ENCODE results near the gene RBM7.

The RBM7 gene

DNA sequence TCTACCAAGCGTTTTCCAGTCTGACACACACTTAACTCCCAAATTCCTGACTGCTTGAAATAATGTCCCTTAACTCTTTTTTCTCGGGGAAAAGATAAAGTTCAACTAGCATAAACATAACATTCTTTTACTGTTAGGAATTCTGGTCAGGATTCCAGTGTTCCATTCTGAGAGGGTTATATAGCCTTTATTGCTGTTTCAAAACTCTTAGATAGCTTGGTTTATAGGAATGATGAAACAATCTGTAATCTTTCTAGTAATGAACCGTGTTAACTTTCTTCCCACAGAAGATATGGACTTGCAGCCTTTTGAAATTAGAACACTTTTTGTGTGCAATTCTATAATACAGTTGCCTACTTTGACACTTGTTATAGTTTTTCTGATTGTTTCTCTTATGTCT is 47.4 kb downstream of the RBM7 start:
- DNase-seq (ENCODE audit: low read depth in 2 of 2) = no peak

- DNase-seq (ENCODE audit: low read depth in 2 of 2) = no peak
Observed at GRCh38 chr11:114448749-114449482, 48.5 kb downstream of the RBM7 start.

GRCh38 chr11:114449845-114450244 is 49.4 kb downstream of the RBM7 start:
- no peak for DNase-seq (ENCODE audit: low read depth in 2 of 2)

- DNase-seq (ENCODE audit: low read depth in 2 of 2) = no peak
Observed at GRCh38 chr11:114452399-114452798, 51.9 kb downstream of the RBM7 start.

Data from stimulated activated CD8-positive, alpha-beta memory T cell treated with anti-CD3 and anti-CD28 coated beads, Interleukin-2, amount 100 ng/mL, for 48 hours (primary cell).